ENCODE data around the gene C3orf22. TPM values are rescaled to one million over a fixed set of nuclear protein-coding genes. Genes with fewer than 3 reads are reported as not detected.

The C3orf22 gene
- total RNA-seq, 4 donors from 2014 or later = not detected

DNA sequence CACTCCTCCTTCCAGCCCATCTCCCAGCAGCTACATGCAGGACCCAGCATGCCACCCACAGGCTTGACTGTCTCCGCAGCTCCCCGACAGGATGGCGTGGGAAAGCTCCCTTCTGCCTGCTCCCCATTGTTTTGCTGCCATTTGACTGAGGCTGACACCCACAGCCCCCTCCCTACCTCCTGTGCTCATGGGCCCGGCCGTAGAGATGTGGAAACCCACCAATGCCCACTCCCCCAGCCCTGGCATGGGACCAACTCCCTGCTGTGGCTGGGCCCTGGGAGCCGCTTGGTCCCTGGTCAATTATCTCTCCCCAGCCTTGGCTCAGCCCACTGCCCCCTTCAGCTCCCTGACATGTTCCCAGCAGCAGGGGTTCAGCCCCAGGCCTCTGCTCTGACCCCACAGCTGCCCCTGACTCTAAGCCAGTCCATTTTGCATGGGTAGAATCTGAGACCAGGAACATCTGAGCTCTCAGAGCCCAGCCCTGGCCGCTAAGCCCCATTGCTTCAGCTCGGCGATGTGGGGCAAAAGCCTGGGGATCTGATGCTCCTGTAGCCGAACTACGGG lies 8.2 kb downstream of the C3orf22 start:
- TF ChIP-seq, protein P1, sequence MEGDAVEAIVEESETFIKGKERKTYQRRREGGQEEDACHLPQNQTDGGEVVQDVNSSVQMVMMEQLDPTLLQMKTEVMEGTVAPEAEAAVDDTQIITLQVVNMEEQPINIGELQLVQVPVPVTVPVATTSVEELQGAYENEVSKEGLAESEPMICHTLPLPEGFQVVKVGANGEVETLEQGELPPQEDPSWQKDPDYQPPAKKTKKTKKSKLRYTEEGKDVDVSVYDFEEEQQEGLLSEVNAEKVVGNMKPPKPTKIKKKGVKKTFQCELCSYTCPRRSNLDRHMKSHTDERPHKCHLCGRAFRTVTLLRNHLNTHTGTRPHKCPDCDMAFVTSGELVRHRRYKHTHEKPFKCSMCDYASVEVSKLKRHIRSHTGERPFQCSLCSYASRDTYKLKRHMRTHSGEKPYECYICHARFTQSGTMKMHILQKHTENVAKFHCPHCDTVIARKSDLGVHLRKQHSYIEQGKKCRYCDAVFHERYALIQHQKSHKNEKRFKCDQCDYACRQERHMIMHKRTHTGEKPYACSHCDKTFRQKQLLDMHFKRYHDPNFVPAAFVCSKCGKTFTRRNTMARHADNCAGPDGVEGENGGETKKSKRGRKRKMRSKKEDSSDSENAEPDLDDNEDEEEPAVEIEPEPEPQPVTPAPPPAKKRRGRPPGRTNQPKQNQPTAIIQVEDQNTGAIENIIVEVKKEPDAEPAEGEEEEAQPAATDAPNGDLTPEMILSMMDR (IDR thresholded peaks at IDR 0.05; ENCODE audit: low read depth) = no peak

DNA sequence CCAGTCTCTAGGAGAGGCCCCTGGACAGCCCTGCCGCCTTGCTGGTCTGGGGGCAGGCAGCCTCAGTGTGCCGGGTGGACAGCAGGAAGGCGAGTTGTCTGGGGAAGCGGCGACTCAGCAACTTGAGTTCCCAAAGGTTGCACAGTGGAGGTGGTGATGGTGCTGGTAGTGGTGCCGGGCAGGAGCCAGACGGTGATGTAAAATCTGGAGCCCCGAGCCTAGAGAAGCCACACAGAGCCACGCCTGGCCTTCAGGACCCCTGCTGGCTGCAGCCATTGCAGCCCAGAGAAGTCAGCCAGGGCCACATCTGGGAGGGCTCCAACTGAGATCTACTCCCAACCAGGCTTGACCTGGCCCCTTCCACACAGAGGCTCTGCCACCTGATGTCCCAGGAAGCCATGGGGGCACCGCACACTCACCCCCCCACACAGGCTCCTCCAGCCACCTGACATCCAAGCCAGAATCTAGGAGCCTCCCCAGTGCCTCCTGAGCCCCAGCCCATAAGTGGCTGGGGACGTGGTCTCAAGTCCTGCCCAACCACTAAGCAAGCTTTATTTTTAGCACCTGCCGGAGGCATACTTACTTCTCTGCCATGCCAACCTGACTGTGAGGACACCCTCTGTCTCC lies 8.8 kb downstream of the C3orf22 start:
- TF ChIP-seq, protein P1 (IDR thresholded peaks at IDR 0.05; ENCODE audit: low read depth) = no peak

DNA sequence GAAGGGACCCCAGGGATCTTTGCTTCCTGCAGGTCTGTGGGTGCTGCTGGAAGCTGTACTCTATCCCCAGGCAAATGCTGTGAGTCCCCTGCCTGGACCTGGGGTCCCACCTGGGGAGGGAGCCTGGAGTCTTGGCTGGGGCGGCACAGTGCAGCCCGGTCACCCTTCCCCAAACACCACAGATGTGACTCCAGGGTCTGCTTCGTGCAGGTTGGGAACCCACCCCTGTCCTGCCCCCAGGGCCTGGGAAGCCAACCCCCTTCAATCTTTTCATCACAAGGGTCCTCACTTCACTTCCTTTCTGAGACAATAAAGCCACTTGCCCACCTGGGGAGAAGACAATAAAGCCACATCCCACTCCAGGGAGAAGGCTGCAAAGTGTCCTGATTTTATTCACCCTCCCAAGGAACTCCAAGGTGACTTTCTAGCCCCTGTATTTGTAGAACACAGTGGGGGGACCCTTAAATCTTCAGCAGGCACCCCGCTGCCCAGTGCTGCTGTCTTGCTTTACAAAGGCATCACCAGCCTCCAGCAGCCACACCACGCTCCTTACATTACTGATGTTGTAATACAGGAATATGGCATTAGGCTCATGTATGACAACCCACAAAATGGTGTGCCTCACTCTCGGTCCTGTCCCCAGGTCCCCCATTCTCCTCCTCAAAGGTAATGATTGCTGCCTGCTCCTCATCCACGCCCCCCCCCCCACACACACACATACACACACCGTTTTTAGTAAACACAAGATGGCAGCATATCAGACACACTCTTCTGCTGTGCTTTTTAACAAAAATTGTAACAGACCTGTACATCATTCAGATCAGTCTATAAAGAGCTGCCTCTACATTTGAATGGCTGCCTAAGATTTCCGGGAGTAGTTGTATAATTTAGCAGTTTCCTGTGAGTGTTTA lies 9.9 kb downstream of the C3orf22 start:
- TF ChIP-seq, protein P1 (IDR thresholded peaks at IDR 0.05; ENCODE audit: low read depth) = no peak

DNA sequence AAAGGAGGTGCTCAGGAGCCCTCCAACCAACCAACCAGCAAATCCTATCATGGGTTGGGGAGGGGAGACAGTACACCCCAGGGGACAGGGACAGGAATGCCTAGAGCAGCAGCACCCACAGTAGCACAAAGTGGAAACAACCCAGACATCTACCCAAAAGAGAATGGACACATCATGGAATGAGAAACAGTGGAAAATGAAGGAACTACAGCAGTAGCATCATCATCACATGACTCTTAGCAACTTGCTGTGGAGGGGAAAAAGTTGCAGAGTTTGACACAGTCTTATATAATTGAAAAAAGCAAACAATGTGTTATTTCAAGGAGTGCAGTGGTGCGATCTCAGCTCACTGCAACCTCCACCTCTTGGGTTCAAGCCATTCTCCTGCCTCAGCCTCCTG lies 11.0 kb downstream of the C3orf22 start:
- TF ChIP-seq, protein P1 (IDR thresholded peaks at IDR 0.05; ENCODE audit: low read depth) = no peak

DNA sequence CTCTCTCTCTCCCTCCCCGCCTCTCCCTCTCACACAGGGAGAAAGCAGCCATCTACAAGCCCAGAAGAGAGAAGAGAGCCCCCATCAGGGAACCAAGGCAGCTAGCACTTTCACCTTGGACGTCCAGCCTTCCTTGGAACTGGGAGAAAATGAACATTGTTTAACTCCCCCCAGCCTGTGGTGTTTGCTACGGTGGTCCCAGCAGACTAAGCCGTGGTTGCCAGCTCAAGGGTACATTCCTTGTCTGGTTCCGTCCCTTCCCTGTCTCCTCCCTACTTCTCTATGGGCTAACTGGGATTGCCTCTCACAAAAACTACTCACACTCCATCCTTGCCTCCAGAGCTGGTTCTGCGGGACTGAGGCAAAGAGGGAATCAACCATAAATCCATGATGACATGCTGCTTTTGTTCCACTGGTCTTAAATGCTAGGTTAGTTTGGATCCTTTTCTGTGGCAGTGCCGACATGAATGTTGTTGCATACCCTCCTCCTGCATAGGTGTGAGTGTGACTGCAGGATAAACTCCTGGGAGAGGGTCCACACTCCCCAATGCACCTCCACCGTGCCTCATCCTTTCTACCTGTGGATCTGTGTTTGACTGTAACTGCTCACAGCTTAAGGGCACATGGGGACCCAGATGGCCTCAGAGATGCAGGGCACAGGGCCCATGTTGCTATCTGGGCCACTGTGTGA lies 12.0 kb downstream of the C3orf22 start:
- TF ChIP-seq, protein P1 (IDR thresholded peaks at IDR 0.05; ENCODE audit: low read depth) = no peak

DNA sequence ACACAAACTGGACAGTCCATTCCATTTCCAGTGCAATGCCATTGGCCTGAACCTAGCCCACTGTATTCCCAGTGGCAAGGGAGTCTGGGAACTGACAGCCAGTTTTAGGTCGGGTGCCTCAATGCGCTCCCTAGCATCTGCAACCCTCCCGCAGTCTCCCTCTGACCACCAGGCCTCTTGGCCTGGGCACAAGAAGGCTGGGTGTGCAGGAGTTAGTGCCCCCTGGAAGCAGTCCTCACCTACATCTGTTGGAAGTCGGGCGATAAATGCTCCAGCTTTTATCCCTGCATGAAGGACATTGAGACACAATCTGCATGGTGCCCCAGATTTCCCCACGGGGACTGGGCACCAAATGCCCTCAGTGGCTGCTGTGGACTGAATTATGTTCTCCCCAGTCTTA lies 12.7 kb downstream of the C3orf22 start:
- TF ChIP-seq, protein P1 (IDR thresholded peaks at IDR 0.05; ENCODE audit: low read depth) = no peak
